ENCODE results near the gene C1orf35.
"Not testable (repeated sequence)": the region's sequence is repeated elsewhere in the genome, so short reads cannot be mapped to it uniquely, and the experiment has no call there.

The C1orf35 gene

DNA sequence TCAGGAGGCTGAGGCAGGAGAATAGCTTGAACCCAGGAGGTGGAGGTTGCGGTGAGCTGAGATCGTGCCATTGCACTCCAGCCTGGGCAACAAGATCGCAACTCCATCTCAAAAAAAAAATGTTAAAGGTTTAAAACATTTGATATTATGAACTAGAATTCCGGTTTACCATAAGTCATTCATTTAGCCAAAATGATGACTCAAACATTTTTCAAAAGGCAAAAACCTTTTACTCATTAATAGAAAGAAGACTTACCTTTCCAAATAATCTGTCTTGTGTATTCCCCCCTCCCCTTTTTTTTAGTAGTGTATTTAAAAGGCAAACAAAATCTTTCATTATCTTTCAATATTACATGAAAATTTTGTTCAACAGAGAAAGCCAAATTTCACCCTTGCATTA lies 14.2 kb upstream of the C1orf35 start:
- TF ChIP-seq, protein P1, sequence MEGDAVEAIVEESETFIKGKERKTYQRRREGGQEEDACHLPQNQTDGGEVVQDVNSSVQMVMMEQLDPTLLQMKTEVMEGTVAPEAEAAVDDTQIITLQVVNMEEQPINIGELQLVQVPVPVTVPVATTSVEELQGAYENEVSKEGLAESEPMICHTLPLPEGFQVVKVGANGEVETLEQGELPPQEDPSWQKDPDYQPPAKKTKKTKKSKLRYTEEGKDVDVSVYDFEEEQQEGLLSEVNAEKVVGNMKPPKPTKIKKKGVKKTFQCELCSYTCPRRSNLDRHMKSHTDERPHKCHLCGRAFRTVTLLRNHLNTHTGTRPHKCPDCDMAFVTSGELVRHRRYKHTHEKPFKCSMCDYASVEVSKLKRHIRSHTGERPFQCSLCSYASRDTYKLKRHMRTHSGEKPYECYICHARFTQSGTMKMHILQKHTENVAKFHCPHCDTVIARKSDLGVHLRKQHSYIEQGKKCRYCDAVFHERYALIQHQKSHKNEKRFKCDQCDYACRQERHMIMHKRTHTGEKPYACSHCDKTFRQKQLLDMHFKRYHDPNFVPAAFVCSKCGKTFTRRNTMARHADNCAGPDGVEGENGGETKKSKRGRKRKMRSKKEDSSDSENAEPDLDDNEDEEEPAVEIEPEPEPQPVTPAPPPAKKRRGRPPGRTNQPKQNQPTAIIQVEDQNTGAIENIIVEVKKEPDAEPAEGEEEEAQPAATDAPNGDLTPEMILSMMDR (IDR thresholded peaks at IDR 0.05; ENCODE audit: insufficient read depth, low read depth, low read length, missing control alignments): no peak
- H3K4me3 ChIP-seq (ENCODE audit: low read depth, low read length): no peak overlapping the region
- no peak for DNase-seq (ENCODE audit: low read depth)

DNA sequence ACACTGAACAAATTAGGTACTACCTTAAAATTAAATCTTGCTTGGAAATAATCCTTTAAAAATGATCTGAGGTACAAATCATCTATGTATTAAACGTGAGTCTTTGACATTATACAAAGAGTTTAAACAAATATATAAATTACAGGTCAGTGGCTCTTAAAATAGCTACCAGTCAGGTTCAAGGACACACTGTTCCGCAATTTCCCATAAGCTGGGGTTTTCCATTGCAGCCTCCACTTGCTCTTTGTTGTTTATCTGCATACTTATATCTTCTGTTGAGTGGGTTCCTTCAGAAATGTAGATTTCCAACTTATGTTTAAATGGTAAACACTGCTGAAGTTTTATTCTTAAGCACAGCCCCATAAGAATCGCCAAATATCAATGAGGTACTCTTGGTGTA lies 11.7 kb upstream of the C1orf35 start:
- TF ChIP-seq, protein P1 (IDR thresholded peaks at IDR 0.05; ENCODE audit: insufficient read depth, low read depth, low read length, missing control alignments): no peak
- no peak overlapping the region for H3K4me3 ChIP-seq (ENCODE audit: low read depth, low read length)
- no peak for DNase-seq (ENCODE audit: low read depth)

GRCh38 chr1:228112617-228113016 lies 9.5 kb upstream of the C1orf35 start:
- no peak for DNase-seq (ENCODE audit: low read depth)
- TF ChIP-seq, protein P1 (IDR thresholded peaks at IDR 0.05; ENCODE audit: insufficient read depth, low read depth, low read length, missing control alignments): no peak
- H3K4me3 ChIP-seq (ENCODE audit: low read depth, low read length): no peak overlapping the region

DNA sequence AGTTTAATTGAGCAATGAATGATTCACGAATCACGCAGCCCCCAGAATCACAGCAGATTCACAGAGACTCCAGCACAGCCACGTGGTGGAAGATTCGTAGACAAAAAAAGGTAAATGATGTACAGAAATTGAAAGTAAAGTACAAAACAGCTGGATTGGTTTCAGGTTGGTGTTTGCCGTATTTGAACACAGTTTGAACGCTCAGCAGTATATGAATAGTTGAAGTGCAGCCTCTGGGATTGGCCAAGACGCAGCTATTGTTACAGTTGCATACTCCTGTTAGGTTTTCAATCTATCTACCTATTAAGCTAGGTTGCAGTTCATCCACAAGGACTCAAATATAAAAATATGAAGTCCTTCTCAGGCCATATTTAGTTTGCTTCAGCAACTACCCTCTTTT lies 9.0 kb upstream of the C1orf35 start:
- no peak for DNase-seq (ENCODE audit: low read depth)
- TF ChIP-seq, protein P1 (IDR thresholded peaks at IDR 0.05; ENCODE audit: insufficient read depth, low read depth, low read length, missing control alignments): no peak
- H3K4me3 ChIP-seq (ENCODE audit: low read depth, low read length): no peak overlapping the region

DNA sequence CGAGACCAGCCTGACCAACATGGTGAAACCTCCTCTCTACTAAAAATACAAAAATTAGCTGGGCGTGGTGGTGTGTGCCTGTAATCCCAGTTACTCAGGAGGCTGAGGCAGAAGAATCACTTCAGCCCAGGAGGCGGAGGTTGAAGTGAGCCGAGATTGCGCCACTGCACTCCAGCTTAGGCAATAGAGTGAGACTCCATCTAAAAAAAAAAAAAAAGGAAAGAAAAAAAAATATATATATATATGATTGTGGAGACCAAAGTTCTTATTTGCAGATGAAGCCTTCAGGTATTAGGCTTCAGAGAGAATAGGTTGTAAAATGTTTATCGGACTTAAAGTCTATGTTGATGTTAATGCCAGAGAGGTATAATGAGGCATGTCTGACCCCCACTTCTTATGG lies 8.2 kb upstream of the C1orf35 start:
- not testable (repeated sequence) for H3K4me3 ChIP-seq (ENCODE audit: low read depth, low read length); DNase-seq (ENCODE audit: low read depth)

- H3K4me3 ChIP-seq (ENCODE audit: low read depth, low read length): no peak overlapping the region
- TF ChIP-seq, protein P1 (IDR thresholded peaks at IDR 0.05; ENCODE audit: insufficient read depth, low read depth, low read length, missing control alignments): no peak
- DNase-seq (ENCODE audit: low read depth): no peak
Observed at GRCh38 chr1:228110556-228110955, 7.4 kb upstream of the C1orf35 start.

GRCh38 chr1:228109962-228110488 lies 6.9 kb upstream of the C1orf35 start:
- TF ChIP-seq, protein P1 (IDR thresholded peaks at IDR 0.05; ENCODE audit: insufficient read depth, low read depth, low read length, missing control alignments): no peak
- DNase-seq (ENCODE audit: low read depth): no peak
- H3K4me3 ChIP-seq (ENCODE audit: low read depth, low read length): peak overlapping the region; percentile 100
